GM12892 (cell line): ENCODE results near the gene UBE2C.

Experiments
- POLR2A ChIP-seq: IDR thresholded peaks from 2 replicates; pipeline ENCODE4 v1.6.1; 2011; ENCODE audit warnings: low read depth, low read length, control low read depth
- POLR2AphosphoS5 ChIP-seq: IDR thresholded peaks from 2 replicates; pipeline ENCODE4 v1.6.1; 2011; ENCODE audit warnings: low read depth, low read length, control low read depth

DNA sequence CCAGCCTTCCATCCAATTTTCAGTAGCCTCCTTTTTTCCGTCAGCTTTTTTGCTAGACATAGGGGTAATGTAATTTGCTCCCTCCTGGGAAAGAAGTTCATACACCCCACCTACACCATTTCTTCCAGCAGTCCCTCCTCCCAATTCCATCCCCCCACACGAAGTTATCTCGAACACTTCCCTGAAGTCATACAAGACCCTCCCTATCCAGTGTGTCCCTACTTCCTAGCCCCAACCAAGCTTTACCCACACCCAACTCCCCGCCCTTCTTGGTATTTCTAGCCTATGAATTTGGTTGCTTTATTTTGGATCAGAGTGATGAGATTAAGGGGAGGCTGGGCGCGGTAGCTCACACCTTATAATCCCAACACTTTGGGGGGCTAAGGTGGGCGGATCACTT lies 1.0 kb downstream of the UBE2C start:
- TF ChIP-seq POLR2A = no peak
- no peak for TF ChIP-seq POLR2AphosphoS5
